Keratinocyte (primary cell): ENCODE data around the gene FBXO34. TPM values are rescaled to one million over a fixed set of nuclear protein-coding genes. Genes with fewer than 3 reads are reported as not detected.
A peak's percentile ranks its signal among the peaks of the same experiment; 100 is the strongest.

ENCODE experiments used
- DNase-seq: peaks from one replicate; pipeline ENCODE4 v3.0.0-alpha.2; 2011; ENCODE audit warnings: low read depth, missing footprints, low spot score
- FAIRE-seq: peaks from 2 replicates; lab custom pipeline; 2011; peaks lifted over from hg19 to GRCh38; lab: Jason Lieb, UNC
- H2AFZ ChIP-seq: 2 replicates; pipeline ENCODE4 v1.6.0; 2012; ENCODE audit warnings: low read length, control low read depth, inconsistent platforms; ENCODE audit not compliant: control insufficient read depth
- H3K27ac ChIP-seq: 2 replicates; pipeline ENCODE4 v1.5.1; 2011; ENCODE audit warnings: low read length; ENCODE audit not compliant: control insufficient read depth, insufficient read depth
- H3K27me3 ChIP-seq: 3 replicates; pipeline ENCODE4 v1.6.0; 2011; ENCODE audit warnings: low read length; ENCODE audit not compliant: control insufficient read depth, insufficient read depth; ENCODE audit errors: extremely low read depth
- H3K36me3 ChIP-seq, 2 experiments: 2 replicates in 1 of 2; 3 replicates in 1 of 2; pipeline ENCODE4 v1.5.1; 2011; ENCODE audit warnings: low read length in 2 of 2, mild to moderate bottlenecking in 1 of 2; ENCODE audit not compliant: control insufficient read depth in 2 of 2, insufficient read depth in 2 of 2; ENCODE audit errors: extremely low read depth in 1 of 2
- H3K4me1 ChIP-seq: 3 replicates; pipeline ENCODE4 v1.5.1; 2011; ENCODE audit warnings: low read length; ENCODE audit not compliant: control insufficient read depth, insufficient read depth; ENCODE audit errors: extremely low read depth
- H3K4me2 ChIP-seq: 3 replicates; pipeline ENCODE4 v1.6.0; 2011; ENCODE audit warnings: low read depth, low read length; ENCODE audit not compliant: control insufficient read depth, insufficient read depth; ENCODE audit errors: extremely low read depth
- H3K4me3 ChIP-seq, 3 experiments: fragments of 200-600 bp in 1 of 3; sonication (generic) in 1 of 3; 2 replicates in 2 of 3; 3 replicates in 1 of 3; pipeline ENCODE4 v1.5.1; 2011 to 2016; ENCODE audit warnings: low read length in 3 of 3, mild to moderate bottlenecking in 3 of 3, control low read depth in 2 of 3, inconsistent platforms in 1 of 3, low read depth in 1 of 3, mixed read lengths in 1 of 3, mixed run types in 1 of 3, moderate library complexity in 1 of 3; ENCODE audit not compliant: control insufficient read depth in 2 of 3, insufficient read depth in 2 of 3; ENCODE audit errors: extremely low read depth in 1 of 3
- H3K79me2 ChIP-seq: 2 replicates; pipeline ENCODE4 v1.6.0; 2012; ENCODE audit warnings: low read length; ENCODE audit not compliant: control insufficient read depth, insufficient read depth
- H3K9ac ChIP-seq: 3 replicates; pipeline ENCODE4 v1.6.0; 2011; ENCODE audit warnings: low read length; ENCODE audit not compliant: control insufficient read depth, insufficient read depth; ENCODE audit errors: extremely low read depth
- H3K9me1 ChIP-seq: 3 replicates; pipeline ENCODE4 v1.6.0; 2011; ENCODE audit warnings: low read length; ENCODE audit not compliant: control insufficient read depth, insufficient read depth; ENCODE audit errors: extremely low read depth
- H3K9me3 ChIP-seq: 2 replicates; pipeline ENCODE4 v1.5.1; 2012; ENCODE audit warnings: low read depth, low read length; ENCODE audit not compliant: control insufficient read depth
- H4K20me1 ChIP-seq: 3 replicates; pipeline ENCODE4 v1.6.0; 2011; ENCODE audit warnings: low read length; ENCODE audit not compliant: control insufficient read depth, insufficient read depth; ENCODE audit errors: extremely low read depth
- EZH2 ChIP-seq: IDR thresholded peaks from one replicate; pipeline ENCODE4 v1.6.1; 2012; ENCODE audit warnings: inconsistent platforms, mild to moderate bottlenecking, low read length, moderate library complexity
- dilution Hi-C: fragments of 300-500 bp; cut with MboI; formaldehyde crosslinking; loops from one replicate; pipeline ENCODE4 v1.7.0; 2020; ENCODE audit warnings: low sequenced_read_pairs; ENCODE audit not compliant: extremely low pct_ligation_motif_present
- polyA plus RNA-seq, 5 experiments: library from polyadenylated mRNA; depleted of rRNA in 3 of 5; stranded (reverse) in 3 of 5; stranded (forward) in 1 of 5; unstranded in 1 of 5; fragments of >200 nt; gene quantifications; 1 replicate in 1 of 5; 2 replicates in 3 of 5; 3 replicates in 1 of 5; pipeline versions ENCODE4 v1.2.1 to v1.2.3, GENCODE V29; 2011 to 2012; ENCODE audit warnings: missing spikeins in 2 of 5, low read depth in 1 of 5, low replicate concordance in 1 of 5
- TF ChIP-seq, protein P1 (sequence below), 3 experiments: IDR thresholded peaks in 1 of 3; conservative IDR thresholded peaks in 1 of 3; optimal IDR thresholded peaks in 1 of 3; 2 replicates in 2 of 3; 3 replicates in 1 of 3; pipeline versions ENCODE3 to v1.5.1; 2011; ENCODE audit warnings: low read length in 3 of 3, mild to moderate bottlenecking in 3 of 3, moderate library complexity in 2 of 3, control low read depth in 1 of 3, inconsistent platforms in 1 of 3; ENCODE audit not compliant: insufficient read depth in 2 of 3; ENCODE audit errors: extremely low read depth in 1 of 3

Gene FBXO34
- polyA plus RNA-seq, 1 donor (not counting 4 experiments of a cell fraction or from before 2014, with no cell fraction given) = 18.0 TPM

DNA sequence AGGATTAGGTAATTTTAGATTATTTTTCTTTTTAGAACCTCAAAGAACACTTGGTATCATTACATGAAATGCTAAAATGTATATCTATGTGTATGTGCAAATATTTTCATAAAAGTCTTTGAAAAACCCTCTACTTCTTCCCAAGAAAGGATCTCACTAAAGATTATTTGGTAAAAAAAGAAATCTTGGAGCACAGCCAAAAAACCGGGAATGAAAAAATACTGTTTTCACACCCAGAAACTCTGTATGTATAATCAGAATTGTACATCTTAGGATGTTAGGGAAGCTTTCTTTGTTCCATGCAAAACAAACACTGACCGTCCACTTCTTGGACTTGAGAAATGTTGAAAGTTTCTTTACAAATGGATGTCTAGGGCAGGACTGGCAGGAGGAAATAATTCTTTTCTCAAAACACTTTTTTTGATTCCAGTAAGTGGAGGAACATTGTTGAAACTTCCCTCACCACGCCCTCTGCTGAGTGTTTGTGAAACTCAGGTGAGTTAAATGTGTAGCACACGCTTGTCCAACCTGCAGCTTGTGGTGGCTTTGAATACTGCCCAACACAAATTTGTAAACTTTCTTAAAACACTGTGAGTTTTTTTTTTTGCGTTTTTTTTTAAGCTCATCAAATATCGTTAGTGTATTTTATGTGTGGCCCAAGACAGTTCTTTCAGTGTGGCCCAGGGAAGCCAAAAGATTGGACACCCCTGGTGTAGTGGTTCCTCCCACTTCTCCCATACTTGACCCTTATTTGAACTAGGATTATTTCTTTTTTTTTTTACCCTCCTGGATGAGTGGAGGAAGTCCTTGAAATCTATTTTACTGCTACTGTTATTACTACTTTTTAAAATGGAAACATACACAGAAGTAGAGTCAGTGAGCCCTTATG lies 26.6 kb downstream of the FBXO34 start:
- Histone ChIP-seq H2AFZ (peak overlapping the region; percentile 45), H3K4me1 (peaks cover 29% of the 10 kb centered on the region), H3K9me3 (no peaks in the 10 kb centered on the region), H3K36me3 (peaks cover 3 to 6% of the 10 kb centered on the region in 2 experiments), H3K27ac (peak overlapping the region; percentile 7), H3K27me3 (no peaks in the 10 kb centered on the region), H3K9ac (peak overlapping the region; percentile 20), H3K9me1 (peaks cover 2% of the 10 kb centered on the region), H3K4me3 (peak overlapping the region in 1 of 3 experiments; percentile 26), H3K4me2 (peak overlapping the region; percentile 45), H3K79me2 (peaks cover 36% of the 10 kb centered on the region), H4K20me1 (no peaks in the 10 kb centered on the region)
- no peak for TF ChIP-seq EZH2
- TF ChIP-seq, protein P1, sequence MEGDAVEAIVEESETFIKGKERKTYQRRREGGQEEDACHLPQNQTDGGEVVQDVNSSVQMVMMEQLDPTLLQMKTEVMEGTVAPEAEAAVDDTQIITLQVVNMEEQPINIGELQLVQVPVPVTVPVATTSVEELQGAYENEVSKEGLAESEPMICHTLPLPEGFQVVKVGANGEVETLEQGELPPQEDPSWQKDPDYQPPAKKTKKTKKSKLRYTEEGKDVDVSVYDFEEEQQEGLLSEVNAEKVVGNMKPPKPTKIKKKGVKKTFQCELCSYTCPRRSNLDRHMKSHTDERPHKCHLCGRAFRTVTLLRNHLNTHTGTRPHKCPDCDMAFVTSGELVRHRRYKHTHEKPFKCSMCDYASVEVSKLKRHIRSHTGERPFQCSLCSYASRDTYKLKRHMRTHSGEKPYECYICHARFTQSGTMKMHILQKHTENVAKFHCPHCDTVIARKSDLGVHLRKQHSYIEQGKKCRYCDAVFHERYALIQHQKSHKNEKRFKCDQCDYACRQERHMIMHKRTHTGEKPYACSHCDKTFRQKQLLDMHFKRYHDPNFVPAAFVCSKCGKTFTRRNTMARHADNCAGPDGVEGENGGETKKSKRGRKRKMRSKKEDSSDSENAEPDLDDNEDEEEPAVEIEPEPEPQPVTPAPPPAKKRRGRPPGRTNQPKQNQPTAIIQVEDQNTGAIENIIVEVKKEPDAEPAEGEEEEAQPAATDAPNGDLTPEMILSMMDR (optimal IDR thresholded peaks at IDR 0.05 in 1 of 3, IDR thresholded peaks at IDR 0.05 in 1 of 3, conservative IDR thresholded peaks at IDR 0.05 in 1 of 3; ENCODE audit: extremely low read depth in 1 of 3, insufficient read depth in 2 of 3, low read length in 3 of 3) = peak; percentile 18 to 57 (median 51)
- peak; percentile 23 for DNase-seq
- peak; percentile 79 for FAIRE-seq
- dilution Hi-C loops = no loop called here

- Histone ChIP-seq H3K9me1 (peaks cover 2% of the 10 kb centered on the region), H3K79me2 (peaks cover 36% of the 10 kb centered on the region), H3K4me1 (peaks cover 35% of the 10 kb centered on the region), H3K36me3 (peaks cover 3 to 6% of the 10 kb centered on the region in 2 experiments), H4K20me1 (no peaks in the 10 kb centered on the region), H3K4me2 (no peak overlapping the region), H3K9ac (no peak overlapping the region), H3K27me3 (no peaks in the 10 kb centered on the region), H3K9me3 (no peaks in the 10 kb centered on the region), H3K27ac (no peak overlapping the region), H3K4me3 (no peak overlapping the region), H2AFZ (no peak overlapping the region)
- FAIRE-seq (no peak), DNase-seq (no peak)
- dilution Hi-C loops = no loop called here
- TF ChIP-seq, protein P1 (optimal IDR thresholded peaks at IDR 0.05 in 1 of 3, IDR thresholded peaks at IDR 0.05 in 1 of 3, conservative IDR thresholded peaks at IDR 0.05 in 1 of 3; ENCODE audit: extremely low read depth in 1 of 3, insufficient read depth in 2 of 3, low read length in 3 of 3) = no peak
These were observed 27.2 kb downstream of the FBXO34 start for GRCh38 chr14:55298500-55298822.
